ENCODE measurements around the gene CCDC102A.

The CCDC102A gene

DNA sequence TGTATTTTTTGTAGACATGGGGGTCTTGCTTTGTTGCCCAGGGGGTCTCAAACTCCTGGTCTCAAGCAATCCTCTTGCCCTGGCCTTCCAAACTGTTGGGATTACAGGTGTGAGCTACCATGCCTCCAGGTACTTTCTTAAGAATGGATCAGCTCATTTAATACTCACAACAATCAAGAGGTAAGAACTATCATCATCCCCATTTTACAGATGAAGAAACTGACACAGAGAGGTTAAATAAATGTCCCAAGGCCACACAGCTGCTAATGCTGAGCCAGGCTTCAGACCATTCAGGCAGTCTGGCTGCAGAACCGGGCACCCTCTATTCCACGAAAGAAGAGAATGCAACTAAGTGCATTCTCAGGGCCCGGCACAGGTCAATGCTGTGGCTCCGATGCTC lies 22.0 kb downstream of the CCDC102A start:
- TF ChIP-seq CTCF (IDR thresholded peaks at IDR 0.05; ENCODE audit: insufficient read depth, low read depth, low read length, missing control alignments): no peak
- no peak for DNase-seq (ENCODE audit: low read depth)
- H3K4me3 ChIP-seq (ENCODE audit: low read depth, low read length): no peak overlapping the region

DNA sequence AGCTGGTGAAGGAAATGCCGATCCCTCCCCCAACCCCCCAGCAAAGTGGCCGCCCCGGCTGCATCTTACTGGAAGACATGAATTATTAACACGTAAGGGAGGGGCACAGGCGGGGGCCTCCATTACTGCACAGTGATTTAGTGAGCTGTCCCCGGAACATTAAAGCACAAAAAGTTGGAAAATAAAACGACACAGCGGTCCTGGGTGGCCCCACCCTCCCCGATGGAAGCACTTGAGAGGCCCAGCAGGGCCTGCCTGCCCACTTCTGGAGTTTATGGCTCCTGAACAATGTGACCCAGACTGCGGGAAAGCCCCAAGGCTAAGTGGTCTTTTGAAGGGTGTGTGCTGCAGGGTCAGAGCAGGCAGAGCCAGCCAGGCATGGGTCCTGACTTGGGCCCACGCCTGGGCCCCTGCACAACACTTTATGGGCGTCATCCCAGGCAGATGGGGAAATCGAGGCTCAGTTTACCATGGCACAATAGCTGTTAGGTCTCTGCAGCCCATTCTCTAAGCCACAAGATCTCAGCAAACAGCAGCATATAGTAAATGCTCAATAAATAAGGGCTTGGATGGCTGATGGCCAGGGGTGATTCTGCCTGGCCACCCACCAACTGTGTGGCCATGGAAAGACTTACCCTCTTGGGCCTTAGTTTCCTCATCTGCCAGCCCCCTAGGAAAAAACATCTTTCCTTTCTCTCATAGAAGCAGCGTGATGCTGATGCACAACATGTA lies 22.8 kb downstream of the CCDC102A start:
- no peak overlapping the region for H3K4me3 ChIP-seq (ENCODE audit: low read depth, low read length)
- DNase-seq (ENCODE audit: low read depth): no peak
- no peak for TF ChIP-seq CTCF (IDR thresholded peaks at IDR 0.05; ENCODE audit: insufficient read depth, low read depth, low read length, missing control alignments)

DNA sequence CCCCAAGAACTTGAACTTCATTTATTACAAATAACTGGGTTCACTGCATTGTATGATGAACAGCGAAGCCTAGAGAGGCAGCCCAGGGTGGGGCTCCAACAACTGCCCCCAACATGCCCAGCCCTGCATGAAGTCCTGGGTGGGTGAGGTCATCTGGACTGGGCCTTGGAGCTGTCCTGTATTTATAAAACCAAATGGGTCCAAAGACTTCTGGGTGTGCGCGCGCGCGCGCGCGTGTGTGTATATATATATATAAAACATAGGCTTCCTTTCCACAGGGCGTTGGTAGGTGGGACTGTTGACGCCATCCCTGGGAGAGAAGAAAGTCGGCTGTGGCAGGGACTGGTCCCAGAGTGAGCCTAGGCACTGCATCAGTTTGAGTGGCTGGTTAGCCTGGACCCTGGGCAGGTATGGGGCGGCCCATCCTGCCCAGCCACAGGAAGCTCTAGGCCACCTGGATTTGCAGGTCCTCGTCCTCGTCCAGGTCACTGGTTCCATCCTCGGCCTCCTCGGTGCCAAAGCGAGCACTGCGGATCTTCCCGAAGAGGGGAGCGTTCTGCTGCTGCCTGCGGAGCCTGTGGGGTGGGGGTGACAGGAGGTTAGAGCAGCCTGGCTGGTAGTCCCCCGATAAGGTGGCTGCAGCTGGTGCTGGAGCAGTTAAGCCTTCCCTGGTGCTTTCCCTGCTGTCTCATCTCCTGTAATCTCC lies 23.9 kb downstream of the CCDC102A start:
- TF ChIP-seq CTCF (IDR thresholded peaks at IDR 0.05; ENCODE audit: insufficient read depth, low read depth, low read length, missing control alignments): no peak
- no peak for DNase-seq (ENCODE audit: low read depth)

GRCh38 chr16:57510016-57510871 lies 26.1 kb downstream of the CCDC102A start:
- no peak for DNase-seq (ENCODE audit: low read depth)
- no peak for TF ChIP-seq CTCF (IDR thresholded peaks at IDR 0.05; ENCODE audit: insufficient read depth, low read depth, low read length, missing control alignments)
- H3K4me3 ChIP-seq (ENCODE audit: low read depth, low read length): no peak overlapping the region

More for the DNA sequence above, 23.9 kb downstream of the CCDC102A start:
- H3K4me3 ChIP-seq (ENCODE audit: low read depth, low read length): no peak overlapping the region

DNA sequence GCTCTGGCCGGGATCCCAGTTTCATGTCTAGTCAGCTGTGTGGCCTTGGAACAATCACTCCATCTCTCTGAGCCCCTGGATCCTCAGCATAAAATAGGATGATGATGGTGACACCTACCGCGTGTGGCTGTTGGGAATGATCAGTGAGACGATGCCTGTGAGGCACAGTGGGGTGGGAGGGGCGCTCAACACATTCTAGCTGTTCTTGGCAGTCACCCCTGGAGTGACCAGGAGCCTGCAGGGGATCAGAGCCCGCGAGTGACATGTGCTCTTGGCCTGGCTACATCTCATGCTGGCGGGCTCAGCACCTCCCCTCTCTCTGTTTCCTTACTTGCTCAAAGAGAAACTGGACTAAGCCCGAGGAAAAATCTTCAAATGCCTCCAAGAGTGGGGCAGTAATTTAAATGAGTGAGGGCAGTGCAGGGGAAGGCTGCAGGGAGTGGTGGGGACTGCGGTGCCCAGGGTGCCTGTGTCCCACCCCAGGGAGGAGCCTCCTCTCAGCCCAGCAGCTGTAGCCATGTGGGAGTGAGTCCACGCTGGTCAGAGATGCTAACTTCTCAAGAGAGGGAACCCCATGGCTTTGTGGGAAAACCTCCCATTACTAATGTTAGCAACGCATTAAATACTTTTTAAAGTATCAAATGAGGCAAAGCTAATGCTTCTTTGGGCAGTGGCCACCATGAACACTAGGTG lies 27.0 kb downstream of the CCDC102A start:
- H3K4me3 ChIP-seq (ENCODE audit: low read depth, low read length): no peak overlapping the region
- TF ChIP-seq CTCF (IDR thresholded peaks at IDR 0.05; ENCODE audit: insufficient read depth, low read depth, low read length, missing control alignments): no peak
- no peak for DNase-seq (ENCODE audit: low read depth)

GRCh38 chr16:57508035-57508425 lies 28.3 kb downstream of the CCDC102A start:
- DNase-seq (ENCODE audit: low read depth): no peak
- TF ChIP-seq CTCF (IDR thresholded peaks at IDR 0.05; ENCODE audit: insufficient read depth, low read depth, low read length, missing control alignments): no peak
- H3K4me3 ChIP-seq (ENCODE audit: low read depth, low read length): no peak overlapping the region

All from GM12865 (cell line).